WTC11 (cell line): ENCODE results near the gene LAMA1. TPM values are rescaled to one million over a fixed set of nuclear protein-coding genes. Genes with fewer than 3 reads are reported as not detected.

ENCODE experiments used
- ATAC-seq: fragments of 200-7000 bp; cut with Tn5 transposase; 2 replicates; pipeline ENCODE4 v1.10.0; 2021; ENCODE audit warnings: mild to moderate bottlenecking, moderate library complexity
- CTCF ChIA-PET: fragments of 300-600 bp; sonication (Branson Sonifier 250); formaldehyde crosslinking; loops from one replicate; lab custom pipeline; 2021; ENCODE audit warnings: antibody characterized with exemption; lab: Charles Lee
- POLR2A ChIA-PET: fragments of 350-600 bp; sonication (Branson Sonifier 250); formaldehyde crosslinking; loops from one replicate; lab custom pipeline; 2021; ENCODE audit warnings: antibody characterized with exemption; lab: Charles Lee
- DNase-seq: peaks from one replicate; pipeline ENCODE4 v3.0.0; 2021; ENCODE audit warnings: low spot score
- H3K27ac Mint-ChIP-seq: 2 replicates; pipeline ENCODE4 v1.8.0; 2021; ENCODE audit warnings: mixed read lengths
- H3K27me3 Mint-ChIP-seq: 2 replicates; pipeline ENCODE4 v1.8.0; 2021; ENCODE audit warnings: low read depth, mild to moderate bottlenecking, moderate library complexity, mixed read lengths
- H3K36me3 Mint-ChIP-seq: 2 replicates; pipeline ENCODE4 v1.8.0; 2021; ENCODE audit warnings: mixed read lengths
- H3K4me1 Mint-ChIP-seq: 2 replicates; pipeline ENCODE4 v1.8.0; 2022; ENCODE audit warnings: mixed read lengths
- H3K4me3 Mint-ChIP-seq: 2 replicates; pipeline ENCODE4 v1.8.0; 2021; ENCODE audit warnings: mild to moderate bottlenecking, moderate library complexity, mixed read lengths
- H3K9me3 Mint-ChIP-seq: 2 replicates; pipeline ENCODE4 v1.8.0; 2021; ENCODE audit warnings: mixed read lengths
- E2F4 ChIP-seq: sonication (generic); formaldehyde crosslinking; IDR thresholded peaks from 2 replicates; pipeline ENCODE4 v1.8.1; 2022; ENCODE audit warnings: low read depth, mild to moderate bottlenecking, moderate library complexity, missing genetic modification reagents, borderline replicate concordance
- FOXP1 ChIP-seq: sonication (generic); formaldehyde crosslinking; IDR thresholded peaks from 2 replicates; pipeline ENCODE4 v1.8.0; 2022; ENCODE audit warnings: missing genetic modification reagents, mild to moderate bottlenecking, moderate library complexity, borderline replicate concordance
- GABPB1 ChIP-seq: sonication (generic); formaldehyde crosslinking; IDR thresholded peaks from 2 replicates; pipeline ENCODE4 v1.8.1; 2023; ENCODE audit warnings: mild to moderate bottlenecking, missing genetic modification reagents
- IRF2 ChIP-seq: sonication (generic); formaldehyde crosslinking; IDR thresholded peaks from 2 replicates; pipeline ENCODE4 v1.8.0; 2022; ENCODE audit warnings: low read depth, missing genetic modification reagents, borderline replicate concordance
- KAT7 ChIP-seq: sonication (generic); formaldehyde crosslinking; IDR thresholded peaks from 2 replicates; pipeline ENCODE4 v1.8.1; 2023; ENCODE audit warnings: missing genetic modification reagents, mild to moderate bottlenecking, borderline replicate concordance
- SMAD4 ChIP-seq: sonication (generic); formaldehyde crosslinking; IDR thresholded peaks from 2 replicates; pipeline ENCODE4 v1.8.0; 2022; ENCODE audit warnings: mild to moderate bottlenecking, missing genetic modification reagents
- TCF7 ChIP-seq: sonication (generic); formaldehyde crosslinking; IDR thresholded peaks from 2 replicates; pipeline ENCODE4 v1.8.0; 2022; ENCODE audit warnings: mild to moderate bottlenecking, low read depth, missing genetic modification reagents, moderate library complexity
- TEAD4 ChIP-seq: sonication (generic); formaldehyde crosslinking; IDR thresholded peaks from 2 replicates; pipeline ENCODE4 v1.8.0; 2022; ENCODE audit warnings: mild to moderate bottlenecking, missing genetic modification reagents
- TP53 ChIP-seq: sonication (generic); formaldehyde crosslinking; IDR thresholded peaks from 2 replicates; pipeline ENCODE4 v1.8.1; 2023; ENCODE audit warnings: mild to moderate bottlenecking, missing genetic modification reagents
- ZBTB21 ChIP-seq: sonication (generic); formaldehyde crosslinking; IDR thresholded peaks from 2 replicates; pipeline ENCODE4 v1.8.1; 2023; ENCODE audit warnings: mild to moderate bottlenecking, missing genetic modification reagents, borderline replicate concordance
- ZMAT4 ChIP-seq: fragments of 250-450 bp; sonication (Bioruptor Pico); IDR thresholded peaks from 2 replicates; pipeline ENCODE4 v1.9.0; 2021; ENCODE audit warnings: mild to moderate bottlenecking
- ZNF138 ChIP-seq: sonication (generic); formaldehyde crosslinking; conservative IDR thresholded peaks from 2 replicates; pipeline ENCODE4 v1.8.1; 2022; ENCODE audit warnings: mild to moderate bottlenecking, moderate library complexity, missing genetic modification reagents
- ZNF396 ChIP-seq: fragments of 250-450 bp; sonication (Bioruptor Pico); IDR thresholded peaks from 2 replicates; pipeline ENCODE4 v1.8.0; 2021; ENCODE audit warnings: mild to moderate bottlenecking, moderate library complexity, borderline replicate concordance
- ZNF416 ChIP-seq: fragments of 250-450 bp; sonication (Bioruptor Pico); IDR thresholded peaks from 2 replicates; pipeline ENCODE4 v1.9.0; 2021; ENCODE audit warnings: mild to moderate bottlenecking, inconsistent platforms
- ZNF423 ChIP-seq: fragments of 250-450 bp; sonication (Bioruptor Pico); IDR thresholded peaks from 2 replicates; pipeline ENCODE4 v2.1.2; 2022; ENCODE audit warnings: mild to moderate bottlenecking, moderate library complexity
- total RNA-seq: library from RNA; stranded (reverse); gene quantifications from 3 replicates; pipeline ENCODE4 v1.2.3, GENCODE V29; 2021
- TF ChIP-seq, protein P1 (sequence below): sonication (generic); formaldehyde crosslinking; IDR thresholded peaks from 2 replicates; pipeline ENCODE4 v1.8.1; 2023; ENCODE audit warnings: mild to moderate bottlenecking, missing genetic modification reagents
- TF ChIP-seq, protein P2 (sequence below): fragments of 250-450 bp; sonication (Bioruptor Pico); IDR thresholded peaks from 2 replicates; pipeline ENCODE4 v1.9.0; 2021; ENCODE audit warnings: moderate library complexity, mild to moderate bottlenecking, inconsistent platforms, borderline replicate concordance
- TF ChIP-seq, protein P3 (sequence below): sonication (generic); formaldehyde crosslinking; IDR thresholded peaks from 2 replicates; pipeline ENCODE4 v1.8.1; 2023; ENCODE audit warnings: mild to moderate bottlenecking, missing genetic modification reagents
- TF ChIP-seq, protein P4 (sequence below): sonication (generic); formaldehyde crosslinking; IDR thresholded peaks from 2 replicates; pipeline ENCODE4 v1.8.0; 2022; ENCODE audit warnings: mild to moderate bottlenecking, missing genetic modification reagents
- TF ChIP-seq, protein P5 (sequence below): sonication (generic); formaldehyde crosslinking; IDR thresholded peaks from 2 replicates; pipeline ENCODE4 v1.8.1; 2023; ENCODE audit warnings: mild to moderate bottlenecking, moderate library complexity, missing genetic modification reagents

Gene LAMA1
- total RNA-seq, 1 experiment from 2014 or later: 50.7 TPM

GRCh38 chr18:7035807-7036206, 81.8 kb downstream of the LAMA1 start:
- POLR2A ChIA-PET: no interaction called here
- CTCF ChIA-PET: interaction anchor here (1.7 to 4.6 kb wide), 3 partner anchors 139 to 142 kb away, joined by 4 to 88 read pairs (median 12); no protein-coding TSS in a partner anchor
- Mint-ChIP-seq H3K9me3 (no peaks in the 10 kb centered on the region), H3K27me3 (no peaks in the 10 kb centered on the region), H3K4me3 (no peak overlapping the region), H3K36me3 (peaks cover 33% of the 10 kb centered on the region), H3K4me1 (peaks cover 7% of the 10 kb centered on the region), H3K27ac (peak overlapping the region; percentile 31)
- DNase-seq (no peak), ATAC-seq (no peak)
- TF ChIP-seq, protein P1, sequence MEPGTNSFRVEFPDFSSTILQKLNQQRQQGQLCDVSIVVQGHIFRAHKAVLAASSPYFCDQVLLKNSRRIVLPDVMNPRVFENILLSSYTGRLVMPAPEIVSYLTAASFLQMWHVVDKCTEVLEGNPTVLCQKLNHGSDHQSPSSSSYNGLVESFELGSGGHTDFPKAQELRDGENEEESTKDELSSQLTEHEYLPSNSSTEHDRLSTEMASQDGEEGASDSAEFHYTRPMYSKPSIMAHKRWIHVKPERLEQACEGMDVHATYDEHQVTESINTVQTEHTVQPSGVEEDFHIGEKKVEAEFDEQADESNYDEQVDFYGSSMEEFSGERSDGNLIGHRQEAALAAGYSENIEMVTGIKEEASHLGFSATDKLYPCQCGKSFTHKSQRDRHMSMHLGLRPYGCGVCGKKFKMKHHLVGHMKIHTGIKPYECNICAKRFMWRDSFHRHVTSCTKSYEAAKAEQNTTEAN: no peak
- TF ChIP-seq, protein P2, sequence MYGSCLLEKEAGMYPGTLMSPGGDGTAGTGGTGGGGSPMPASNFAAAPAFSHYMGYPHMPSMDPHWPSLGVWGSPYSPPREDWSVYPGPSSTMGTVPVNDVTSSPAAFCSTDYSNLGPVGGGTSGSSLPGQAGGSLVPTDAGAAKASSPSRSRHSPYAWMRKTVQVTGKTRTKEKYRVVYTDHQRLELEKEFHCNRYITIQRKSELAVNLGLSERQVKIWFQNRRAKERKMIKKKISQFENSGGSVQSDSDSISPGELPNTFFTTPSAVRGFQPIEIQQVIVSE (CRISPR knock-in tag): no peak
- no peak for TF ChIP-seq ZBTB21 (CRISPR knock-in tag)
- no peak for TF ChIP-seq E2F4 (CRISPR knock-in tag)
- TF ChIP-seq ZNF416 (CRISPR knock-in tag): no peak
- TF ChIP-seq, protein P3, sequence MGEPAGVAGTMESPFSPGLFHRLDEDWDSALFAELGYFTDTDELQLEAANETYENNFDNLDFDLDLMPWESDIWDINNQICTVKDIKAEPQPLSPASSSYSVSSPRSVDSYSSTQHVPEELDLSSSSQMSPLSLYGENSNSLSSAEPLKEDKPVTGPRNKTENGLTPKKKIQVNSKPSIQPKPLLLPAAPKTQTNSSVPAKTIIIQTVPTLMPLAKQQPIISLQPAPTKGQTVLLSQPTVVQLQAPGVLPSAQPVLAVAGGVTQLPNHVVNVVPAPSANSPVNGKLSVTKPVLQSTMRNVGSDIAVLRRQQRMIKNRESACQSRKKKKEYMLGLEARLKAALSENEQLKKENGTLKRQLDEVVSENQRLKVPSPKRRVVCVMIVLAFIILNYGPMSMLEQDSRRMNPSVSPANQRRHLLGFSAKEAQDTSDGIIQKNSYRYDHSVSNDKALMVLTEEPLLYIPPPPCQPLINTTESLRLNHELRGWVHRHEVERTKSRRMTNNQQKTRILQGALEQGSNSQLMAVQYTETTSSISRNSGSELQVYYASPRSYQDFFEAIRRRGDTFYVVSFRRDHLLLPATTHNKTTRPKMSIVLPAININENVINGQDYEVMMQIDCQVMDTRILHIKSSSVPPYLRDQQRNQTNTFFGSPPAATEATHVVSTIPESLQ (CRISPR knock-in tag): no peak
- no peak for TF ChIP-seq KAT7 (CRISPR knock-in tag)
- TF ChIP-seq TCF7 (CRISPR knock-in tag): no peak
- no peak for TF ChIP-seq ZNF138 (CRISPR knock-in tag)
- TF ChIP-seq ZMAT4 (CRISPR knock-in tag): no peak
- TF ChIP-seq TEAD4 (CRISPR knock-in tag): no peak
- TF ChIP-seq ZNF396 (CRISPR knock-in tag): no peak
- TF ChIP-seq IRF2 (CRISPR knock-in tag): no peak
- TF ChIP-seq SMAD4 (CRISPR knock-in tag): no peak
- TF ChIP-seq, protein P4, sequence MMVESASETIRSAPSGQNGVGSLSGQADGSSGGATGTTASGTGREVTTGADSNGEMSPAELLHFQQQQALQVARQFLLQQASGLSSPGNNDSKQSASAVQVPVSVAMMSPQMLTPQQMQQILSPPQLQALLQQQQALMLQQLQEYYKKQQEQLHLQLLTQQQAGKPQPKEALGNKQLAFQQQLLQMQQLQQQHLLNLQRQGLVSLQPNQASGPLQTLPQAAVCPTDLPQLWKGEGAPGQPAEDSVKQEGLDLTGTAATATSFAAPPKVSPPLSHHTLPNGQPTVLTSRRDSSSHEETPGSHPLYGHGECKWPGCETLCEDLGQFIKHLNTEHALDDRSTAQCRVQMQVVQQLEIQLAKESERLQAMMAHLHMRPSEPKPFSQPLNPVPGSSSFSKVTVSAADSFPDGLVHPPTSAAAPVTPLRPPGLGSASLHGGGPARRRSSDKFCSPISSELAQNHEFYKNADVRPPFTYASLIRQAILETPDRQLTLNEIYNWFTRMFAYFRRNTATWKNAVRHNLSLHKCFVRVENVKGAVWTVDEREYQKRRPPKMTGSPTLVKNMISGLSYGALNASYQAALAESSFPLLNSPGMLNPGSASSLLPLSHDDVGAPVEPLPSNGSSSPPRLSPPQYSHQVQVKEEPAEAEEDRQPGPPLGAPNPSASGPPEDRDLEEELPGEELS (CRISPR knock-in tag): no peak
- TF ChIP-seq, protein P5, sequence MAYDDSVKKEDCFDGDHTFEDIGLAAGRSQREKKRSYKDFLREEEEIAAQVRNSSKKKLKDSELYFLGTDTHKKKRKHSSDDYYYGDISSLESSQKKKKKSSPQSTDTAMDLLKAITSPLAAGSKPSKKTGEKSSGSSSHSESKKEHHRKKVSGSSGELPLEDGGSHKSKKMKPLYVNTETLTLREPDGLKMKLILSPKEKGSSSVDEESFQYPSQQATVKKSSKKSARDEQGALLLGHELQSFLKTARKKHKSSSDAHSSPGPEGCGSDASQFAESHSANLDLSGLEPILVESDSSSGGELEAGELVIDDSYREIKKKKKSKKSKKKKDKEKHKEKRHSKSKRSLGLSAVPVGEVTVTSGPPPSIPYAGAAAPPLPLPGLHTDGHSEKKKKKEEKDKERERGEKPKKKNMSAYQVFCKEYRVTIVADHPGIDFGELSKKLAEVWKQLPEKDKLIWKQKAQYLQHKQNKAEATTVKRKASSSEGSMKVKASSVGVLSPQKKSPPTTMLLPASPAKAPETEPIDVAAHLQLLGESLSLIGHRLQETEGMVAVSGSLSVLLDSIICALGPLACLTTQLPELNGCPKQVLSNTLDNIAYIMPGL (CRISPR knock-in tag): no peak
- TF ChIP-seq GABPB1 (CRISPR knock-in tag): no peak
- TF ChIP-seq ZNF423 (CRISPR knock-in tag): no peak
- no peak for TF ChIP-seq TP53 (CRISPR knock-in tag)
- TF ChIP-seq FOXP1 (CRISPR knock-in tag): no peak
